ENCODE data around the gene SERP1. TPM values are rescaled to one million over a fixed set of nuclear protein-coding genes. Genes with fewer than 3 reads are reported as not detected.

Gene SERP1
- total RNA-seq, 1 experiment from 2014 or later: 147 TPM

DNA sequence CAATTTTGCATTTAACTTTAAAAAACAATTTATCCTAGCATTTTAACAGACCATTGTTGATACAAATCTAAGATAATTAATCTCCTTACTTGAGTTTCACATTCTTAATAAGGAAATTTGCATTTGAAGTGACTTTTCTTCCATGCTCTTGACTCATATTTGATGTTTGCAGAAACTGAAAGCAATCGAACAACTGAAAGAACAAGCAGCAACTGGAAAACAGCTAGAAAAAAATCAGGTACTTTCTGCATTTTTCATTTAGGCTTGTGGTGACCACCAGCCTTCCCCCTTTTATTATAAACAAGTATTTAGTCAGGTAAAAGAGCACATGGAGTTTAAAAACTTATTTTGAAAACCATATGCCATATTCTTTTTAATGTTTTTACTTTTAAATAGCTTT lies 36.7 kb upstream of the SERP1 start:
- TF ChIP-seq, protein P1, sequence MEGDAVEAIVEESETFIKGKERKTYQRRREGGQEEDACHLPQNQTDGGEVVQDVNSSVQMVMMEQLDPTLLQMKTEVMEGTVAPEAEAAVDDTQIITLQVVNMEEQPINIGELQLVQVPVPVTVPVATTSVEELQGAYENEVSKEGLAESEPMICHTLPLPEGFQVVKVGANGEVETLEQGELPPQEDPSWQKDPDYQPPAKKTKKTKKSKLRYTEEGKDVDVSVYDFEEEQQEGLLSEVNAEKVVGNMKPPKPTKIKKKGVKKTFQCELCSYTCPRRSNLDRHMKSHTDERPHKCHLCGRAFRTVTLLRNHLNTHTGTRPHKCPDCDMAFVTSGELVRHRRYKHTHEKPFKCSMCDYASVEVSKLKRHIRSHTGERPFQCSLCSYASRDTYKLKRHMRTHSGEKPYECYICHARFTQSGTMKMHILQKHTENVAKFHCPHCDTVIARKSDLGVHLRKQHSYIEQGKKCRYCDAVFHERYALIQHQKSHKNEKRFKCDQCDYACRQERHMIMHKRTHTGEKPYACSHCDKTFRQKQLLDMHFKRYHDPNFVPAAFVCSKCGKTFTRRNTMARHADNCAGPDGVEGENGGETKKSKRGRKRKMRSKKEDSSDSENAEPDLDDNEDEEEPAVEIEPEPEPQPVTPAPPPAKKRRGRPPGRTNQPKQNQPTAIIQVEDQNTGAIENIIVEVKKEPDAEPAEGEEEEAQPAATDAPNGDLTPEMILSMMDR (IDR thresholded peaks at IDR 0.05; ENCODE audit: unreplicated experiment): no peak
- Mint-ChIP-seq H3K36me3 (ENCODE audit: insufficient read depth, unreplicated experiment) (peaks cover 66% of the 10 kb centered on the region), H3K27ac (ENCODE audit: unreplicated experiment) (no peak overlapping the region), H3K4me1 (ENCODE audit: low read depth, unreplicated experiment) (peaks cover 15% of the 10 kb centered on the region), H3K4me3 (ENCODE audit: low read depth, unreplicated experiment) (no peak overlapping the region), H3K9me3 (ENCODE audit: low read depth, unreplicated experiment) (no peaks in the 10 kb centered on the region), H3K27me3 (ENCODE audit: unreplicated experiment) (no peaks in the 10 kb centered on the region)
- no TSS peak for BruUV-seq (replicated peaks)
- CTCF ChIA-PET: no interaction called here
- no peak for DNase-seq
- intact Hi-C loops (cut with micrococcal nuclease; ENCODE audit: unreplicated experiment): no loop called here

GRCh38 chr3:150582620-150583019 lies 36.3 kb upstream of the SERP1 start:
- no peak for DNase-seq
- CTCF ChIA-PET: no interaction called here
- Mint-ChIP-seq H3K4me1 (ENCODE audit: low read depth, unreplicated experiment) (peaks cover 15% of the 10 kb centered on the region), H3K4me3 (ENCODE audit: low read depth, unreplicated experiment) (no peak overlapping the region), H3K36me3 (ENCODE audit: insufficient read depth, unreplicated experiment) (peaks cover 70% of the 10 kb centered on the region), H3K27ac (ENCODE audit: unreplicated experiment) (no peak overlapping the region), H3K9me3 (ENCODE audit: low read depth, unreplicated experiment) (no peaks in the 10 kb centered on the region), H3K27me3 (ENCODE audit: unreplicated experiment) (no peaks in the 10 kb centered on the region)
- no TSS peak for BruUV-seq (replicated peaks)
- TF ChIP-seq, protein P1 (IDR thresholded peaks at IDR 0.05; ENCODE audit: unreplicated experiment): no peak
- intact Hi-C loops (cut with micrococcal nuclease; ENCODE audit: unreplicated experiment): no loop called here

DNA sequence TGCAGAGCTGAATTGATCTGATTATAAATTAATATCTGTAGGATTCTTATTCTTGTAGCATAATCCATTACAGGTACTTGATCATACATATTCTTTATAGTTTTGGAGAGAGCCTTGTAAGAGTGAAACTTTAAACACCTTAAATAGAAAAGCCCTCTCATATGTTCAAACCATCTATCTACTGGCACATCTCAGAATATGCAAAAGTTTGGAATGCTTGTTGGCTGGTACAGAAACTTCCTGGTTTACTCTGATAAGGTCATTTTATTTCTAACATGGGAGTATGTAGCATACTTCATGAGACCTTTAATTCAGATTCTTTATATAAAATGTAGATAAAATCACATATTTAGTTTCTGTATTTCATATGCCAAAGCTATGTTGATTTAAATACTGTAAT lies 34.9 kb upstream of the SERP1 start:
- Mint-ChIP-seq H3K36me3 (ENCODE audit: insufficient read depth, unreplicated experiment) (peaks cover 78% of the 10 kb centered on the region), H3K9me3 (ENCODE audit: low read depth, unreplicated experiment) (no peaks in the 10 kb centered on the region), H3K27ac (ENCODE audit: unreplicated experiment) (no peak overlapping the region), H3K27me3 (ENCODE audit: unreplicated experiment) (no peaks in the 10 kb centered on the region), H3K4me3 (ENCODE audit: low read depth, unreplicated experiment) (no peak overlapping the region), H3K4me1 (ENCODE audit: low read depth, unreplicated experiment) (peaks cover 15% of the 10 kb centered on the region)
- CTCF ChIA-PET: no interaction called here
- intact Hi-C loops (cut with micrococcal nuclease; ENCODE audit: unreplicated experiment): no loop called here
- BruUV-seq (replicated peaks): no TSS peak
- TF ChIP-seq, protein P1 (IDR thresholded peaks at IDR 0.05; ENCODE audit: unreplicated experiment): no peak
- DNase-seq: no peak

GRCh38 chr3:150577855-150578254 lies 31.6 kb upstream of the SERP1 start:
- TF ChIP-seq, protein P1 (IDR thresholded peaks at IDR 0.05; ENCODE audit: unreplicated experiment): no peak
- H3K36me3 Mint-ChIP-seq (ENCODE audit: insufficient read depth, unreplicated experiment): peaks cover 72% of the 10 kb centered on the region
- CTCF ChIA-PET: interaction anchor here (0.6 kb wide), 1 partner anchor 25 kb away, joined by 4 read pairs; no protein-coding TSS in a partner anchor
- H3K27ac Mint-ChIP-seq (ENCODE audit: unreplicated experiment): no peak overlapping the region
- H3K4me3 Mint-ChIP-seq (ENCODE audit: low read depth, unreplicated experiment): no peak overlapping the region
- H3K4me1 Mint-ChIP-seq (ENCODE audit: low read depth, unreplicated experiment): no peaks in the 10 kb centered on the region
- no TSS peak for BruUV-seq (replicated peaks)
- H3K27me3 Mint-ChIP-seq (ENCODE audit: unreplicated experiment): no peaks in the 10 kb centered on the region
- DNase-seq: no peak
- H3K9me3 Mint-ChIP-seq (ENCODE audit: low read depth, unreplicated experiment): no peaks in the 10 kb centered on the region
- intact Hi-C loops (cut with micrococcal nuclease; ENCODE audit: unreplicated experiment): no loop called here

All from Calu3 (cell line).